Fibroblast of peridontal ligament (primary cell): Measurements from ENCODE around the gene IRS1.
A peak's percentile ranks its signal among the peaks of the same experiment; 100 is the strongest.

ENCODE experiments used
- DNase-seq: peaks from one replicate; pipeline ENCODE4 v3.0.0-alpha.2; 2010; ENCODE audit errors: extremely low read depth

Gene IRS1

DNA sequence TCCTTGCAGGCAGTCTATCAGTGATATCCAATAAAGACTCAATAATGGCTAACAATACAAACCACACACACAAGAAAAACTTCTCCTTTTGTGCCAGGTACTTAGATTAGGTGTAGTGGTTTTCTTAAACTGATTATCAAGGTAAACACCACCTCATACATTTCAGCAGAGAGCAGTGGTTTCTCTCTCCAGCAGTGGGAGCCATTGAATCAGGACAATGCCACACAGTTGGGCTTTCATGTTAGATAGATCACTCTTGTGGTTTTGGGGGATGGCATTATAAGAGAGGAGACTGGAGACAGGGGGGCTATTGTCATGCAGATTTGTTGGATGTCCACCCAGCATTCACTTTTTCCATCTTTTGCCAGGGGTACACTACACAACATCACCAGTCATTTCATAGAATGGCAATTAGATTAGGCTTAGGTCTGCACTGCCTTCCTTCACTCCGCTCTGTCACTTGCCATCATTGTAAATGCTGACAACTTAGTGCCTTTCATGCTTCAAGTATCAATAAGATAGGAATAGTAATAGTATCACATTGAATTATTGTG, 13.6 kb upstream of the IRS1 start:
- peak; percentile 23 for DNase-seq

DNA sequence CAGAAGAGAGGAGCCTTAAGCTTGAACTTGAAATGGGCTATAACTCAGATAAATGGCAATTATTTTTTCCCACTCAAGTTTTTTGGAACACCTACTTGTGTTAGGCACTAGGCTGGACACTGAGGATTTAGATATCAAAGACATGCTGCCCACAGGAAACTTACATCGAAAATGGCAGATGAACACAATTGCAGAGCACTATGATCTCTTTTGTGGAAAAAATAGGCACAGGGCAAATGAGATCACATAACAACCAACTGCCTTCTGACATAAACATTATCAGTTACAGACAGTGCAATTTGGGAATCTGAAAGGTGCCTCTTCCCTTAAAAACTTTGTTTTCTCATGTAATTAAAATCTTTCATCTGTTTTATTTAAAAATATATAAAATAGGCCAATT, 3.8 kb upstream of the IRS1 start:
- no peak for DNase-seq

- DNase-seq, result peak; percentile 97
Measured at GRCh38 chr2:226802573-226802972, 3.0 kb upstream of the IRS1 start.

- peak; percentile 81 for DNase-seq
Measured at GRCh38 chr2:226800941-226801784, 1.5 kb upstream of the IRS1 start.

DNA sequence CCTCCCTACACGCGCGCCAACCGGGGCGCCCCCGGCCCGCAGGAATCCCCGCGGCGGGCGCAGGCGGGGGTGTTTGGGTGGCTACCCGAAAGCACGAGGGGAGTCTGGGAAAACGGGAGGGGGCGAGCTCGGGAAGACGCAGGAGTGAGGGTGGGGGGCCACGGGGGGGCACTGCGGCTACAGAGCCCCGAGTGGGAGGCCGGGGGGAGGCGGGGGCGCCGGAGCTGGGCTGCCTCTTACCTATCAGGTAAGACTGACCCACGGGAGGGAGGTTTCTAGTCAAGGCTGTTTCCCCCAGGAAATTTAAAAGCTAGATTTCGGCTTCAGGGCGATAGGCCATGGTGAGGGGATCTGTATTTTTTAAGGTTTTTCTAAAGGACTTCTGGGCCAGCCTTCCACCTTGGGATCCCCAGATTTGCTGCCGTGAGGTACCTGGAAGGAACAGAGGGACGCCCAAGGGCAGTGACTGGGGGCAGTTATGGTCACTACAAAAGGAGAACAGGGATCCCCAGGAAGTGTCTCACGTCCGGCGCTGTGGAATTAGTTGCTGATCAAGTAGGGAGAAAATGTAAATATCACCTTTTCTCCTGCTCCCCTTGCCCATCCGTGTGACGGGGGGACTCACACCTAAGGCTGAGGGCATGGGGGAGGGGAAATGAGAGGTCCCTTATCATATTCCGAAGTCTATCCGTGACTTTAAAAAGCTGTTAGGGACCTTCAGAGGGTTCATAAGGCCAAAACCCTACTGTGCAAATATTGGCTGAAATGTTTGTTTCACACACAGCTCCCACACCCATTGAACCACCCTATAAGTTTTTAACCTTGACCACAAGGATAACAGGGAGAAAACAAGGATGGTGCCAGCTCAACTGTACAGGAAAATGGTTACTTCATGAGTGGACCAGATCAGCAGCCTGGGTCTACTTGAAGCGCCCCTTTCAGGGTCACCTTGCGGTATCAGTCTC, 638 bp upstream of the IRS1 start:
- DNase-seq, result peak; percentile 45

DNA sequence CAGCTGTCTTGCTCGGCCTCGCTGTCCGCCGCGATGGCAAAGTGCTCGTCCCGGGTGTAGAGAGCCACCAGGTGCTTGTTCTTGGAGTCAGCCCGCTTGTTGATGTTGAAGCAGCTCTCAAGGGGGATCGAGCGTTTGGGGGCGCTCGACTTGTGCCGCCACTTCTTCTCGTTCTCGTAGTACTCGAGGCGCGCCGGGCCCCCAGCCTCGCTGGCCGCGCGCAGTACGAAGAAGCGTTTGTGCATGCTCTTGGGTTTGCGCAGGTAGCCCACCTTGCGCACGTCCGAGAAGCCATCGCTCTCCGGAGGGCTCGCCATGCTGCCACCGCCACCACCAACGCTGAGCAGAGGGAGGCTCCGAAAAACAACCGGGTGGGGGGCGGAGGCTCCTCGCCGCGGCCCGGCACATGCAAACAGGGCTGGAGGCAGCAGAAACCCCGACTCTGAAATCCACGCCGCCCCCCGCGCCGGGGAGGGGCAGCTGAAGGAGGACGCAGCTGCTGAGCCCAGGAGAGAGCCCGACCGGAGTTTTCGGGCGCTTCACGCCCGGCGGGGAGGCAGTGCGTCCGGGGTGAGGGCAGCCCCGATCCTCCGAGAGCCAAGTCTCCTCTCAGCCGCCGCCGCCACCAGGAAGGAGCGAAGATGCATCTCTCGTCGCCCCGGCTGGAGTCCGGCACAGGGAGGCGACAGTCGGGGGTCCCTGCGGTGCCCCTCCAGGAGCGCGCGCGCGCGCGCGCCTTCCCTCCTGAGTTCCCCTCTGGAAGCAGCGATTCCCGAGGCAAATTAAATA, 1.0 kb downstream of the IRS1 start:
- DNase-seq, result peak; percentile 50

DNA sequence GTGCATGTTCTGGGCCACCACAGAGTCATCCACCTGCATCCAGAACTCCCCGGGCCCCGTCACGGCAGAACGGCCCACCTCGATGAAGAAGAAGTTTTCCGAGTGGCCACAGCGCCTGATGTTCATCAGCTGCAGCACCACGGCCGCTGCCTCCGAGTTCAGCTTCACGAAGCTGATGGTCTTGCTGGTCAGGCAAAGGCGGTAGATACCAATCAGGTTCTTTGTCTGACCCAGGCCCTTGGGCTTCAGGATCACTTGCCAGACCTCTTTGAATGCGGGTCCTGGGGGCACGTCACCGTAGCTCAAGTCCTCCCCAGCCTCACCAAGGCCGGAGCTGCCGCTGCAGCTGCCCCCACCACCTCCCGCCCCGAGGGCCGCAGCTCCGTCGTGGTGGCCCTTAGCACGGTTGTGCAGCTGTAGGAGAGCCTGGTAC, 1.6 kb downstream of the IRS1 start:
- DNase-seq, result no peak

- no peak for DNase-seq
Measured at GRCh38 chr2:226797289-226797988, 2.2 kb downstream of the IRS1 start.

DNA sequence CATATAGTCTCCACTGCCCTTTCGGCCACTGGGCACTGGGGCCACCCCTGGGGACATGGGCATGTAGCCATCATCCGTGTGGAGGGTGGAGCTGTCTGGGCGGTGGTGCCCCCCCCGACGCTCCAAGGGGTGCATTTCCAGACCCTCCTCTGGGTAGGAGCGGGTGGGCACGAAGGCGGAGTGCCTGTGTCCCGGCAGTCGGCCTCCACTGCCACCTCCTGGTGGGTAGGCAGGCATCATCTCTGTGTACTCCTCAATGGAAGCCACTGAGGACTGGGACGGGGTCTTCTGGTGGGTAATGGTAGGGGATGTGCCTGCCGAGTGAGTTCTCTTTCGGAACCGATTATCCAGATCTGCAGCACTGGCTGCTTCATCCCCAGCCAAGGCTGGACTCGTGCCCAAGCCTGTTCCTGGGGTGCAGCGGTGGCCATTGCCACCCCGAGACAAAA, 2.8 kb downstream of the IRS1 start:
- DNase-seq, result peak; percentile 48

GRCh38 chr2:226796012-226796839, 3.4 kb downstream of the IRS1 start:
- no peak for DNase-seq

- peak; percentile 33 for DNase-seq
Measured at GRCh38 chr2:226795281-226796011, 4.2 kb downstream of the IRS1 start.

DNA sequence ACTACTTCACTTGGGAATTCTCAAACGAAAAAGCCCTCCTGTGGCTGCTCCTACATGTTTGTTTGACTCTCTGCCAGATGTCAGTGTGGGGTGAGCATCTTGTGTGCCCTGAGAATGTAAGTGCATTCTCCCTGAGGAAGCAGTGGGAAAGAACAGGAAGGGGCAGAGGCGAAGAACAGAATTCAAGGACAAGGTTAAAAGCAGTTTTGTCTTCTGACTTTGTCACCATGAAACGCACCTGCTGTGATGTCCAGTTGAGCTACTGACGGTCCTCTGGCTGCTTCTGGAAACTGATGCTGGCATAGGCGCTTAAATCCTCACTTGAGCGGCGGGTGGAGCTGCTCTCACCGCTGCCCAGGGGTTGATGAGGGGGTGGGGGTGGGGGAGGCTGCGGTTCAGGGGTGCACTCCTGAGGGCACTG, 4.9 kb downstream of the IRS1 start:
- DNase-seq, result peak; percentile 88

DNA sequence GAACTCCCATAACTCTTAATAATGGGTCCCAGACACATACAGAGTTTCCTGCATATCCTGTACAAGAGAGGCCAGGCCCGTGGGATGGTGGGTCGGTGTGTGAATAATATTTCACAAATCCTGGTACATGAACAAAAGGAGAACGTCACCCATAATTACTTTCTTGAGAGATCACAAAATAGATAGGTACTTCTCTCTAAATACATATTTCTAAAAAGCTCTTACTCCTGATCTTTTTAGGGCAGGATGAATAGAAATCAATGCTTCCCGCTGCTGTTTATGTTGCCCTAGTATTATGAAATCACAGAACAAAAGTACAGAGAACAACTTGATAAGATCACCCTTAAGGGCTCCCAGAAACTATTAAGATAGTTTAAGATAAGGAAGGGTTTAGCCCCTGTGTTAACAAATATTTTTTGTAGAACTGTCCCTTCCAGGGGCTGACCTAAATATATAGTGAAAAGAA, 5.4 kb downstream of the IRS1 start:
- DNase-seq, result no peak

GRCh38 chr2:226793646-226794045, 6.0 kb downstream of the IRS1 start:
- peak; percentile 70 for DNase-seq

DNA sequence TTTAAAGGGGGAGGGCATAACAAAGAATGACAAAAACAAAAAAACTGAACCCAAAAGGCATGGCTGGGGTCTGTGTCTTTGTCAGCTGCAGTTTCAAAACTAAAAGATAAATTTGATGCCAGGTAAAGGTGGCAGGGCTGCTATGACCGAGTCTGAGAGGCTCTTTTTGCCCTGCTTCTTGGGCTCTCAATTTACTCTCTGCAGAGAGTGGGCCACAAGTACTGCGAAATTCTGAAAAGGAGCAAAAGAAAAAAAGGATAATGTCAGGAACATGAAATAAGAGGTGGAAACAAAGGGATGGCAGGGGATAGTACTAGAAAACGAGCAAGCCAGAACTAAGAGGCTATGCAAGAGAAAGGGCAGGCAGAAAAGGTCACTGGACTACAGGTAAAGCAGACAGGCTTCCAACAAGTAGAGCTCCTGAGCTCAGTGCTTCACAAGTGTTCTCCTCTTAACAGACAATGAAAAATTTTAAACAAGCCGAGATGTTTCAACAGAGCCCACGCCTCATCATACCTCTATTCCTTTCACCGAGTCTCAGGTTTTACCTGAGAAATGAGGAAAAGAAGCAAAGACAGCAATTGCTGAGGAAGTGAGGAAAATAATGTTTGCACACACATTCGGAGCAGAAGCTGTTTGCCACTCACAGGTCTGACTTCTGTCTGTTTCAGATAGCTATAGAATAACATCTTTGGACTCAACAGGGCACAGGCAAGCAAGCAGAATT, 7.3 kb downstream of the IRS1 start:
- DNase-seq, result peak; percentile 52

DNA sequence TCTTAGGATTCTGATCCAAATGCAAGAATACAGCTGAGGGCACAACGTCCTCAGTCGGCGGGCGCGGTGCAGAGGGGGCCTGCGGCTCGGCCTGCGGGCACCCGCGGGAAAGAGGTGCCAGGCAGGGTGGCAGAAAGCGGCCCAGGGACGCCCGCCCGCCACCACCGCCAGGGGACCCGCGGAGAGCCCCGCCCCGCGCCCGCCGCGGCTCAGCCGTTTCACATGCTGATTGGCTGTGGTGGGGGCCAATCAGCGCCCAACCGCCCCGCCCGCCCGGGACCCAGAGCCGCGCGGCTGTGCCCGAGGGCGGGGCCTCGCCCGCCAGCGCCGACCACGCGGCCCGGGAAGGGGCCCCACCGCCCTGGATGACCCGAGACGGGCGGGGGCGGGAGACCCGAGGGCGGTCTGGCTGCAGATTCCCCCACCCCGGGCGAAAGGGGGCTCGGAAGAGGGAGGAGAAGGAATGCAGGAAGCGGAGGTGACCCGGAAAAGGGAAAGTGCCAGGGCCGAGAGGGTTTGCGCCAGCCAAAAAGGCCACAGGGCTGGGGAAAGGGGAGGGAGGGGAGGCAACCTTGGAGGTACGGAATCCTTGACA, 8.0 kb downstream of the IRS1 start:
- peak; percentile 68 for DNase-seq

GRCh38 chr2:226791056-226791486, 8.5 kb downstream of the IRS1 start:
- peak; percentile 72 for DNase-seq

DNA sequence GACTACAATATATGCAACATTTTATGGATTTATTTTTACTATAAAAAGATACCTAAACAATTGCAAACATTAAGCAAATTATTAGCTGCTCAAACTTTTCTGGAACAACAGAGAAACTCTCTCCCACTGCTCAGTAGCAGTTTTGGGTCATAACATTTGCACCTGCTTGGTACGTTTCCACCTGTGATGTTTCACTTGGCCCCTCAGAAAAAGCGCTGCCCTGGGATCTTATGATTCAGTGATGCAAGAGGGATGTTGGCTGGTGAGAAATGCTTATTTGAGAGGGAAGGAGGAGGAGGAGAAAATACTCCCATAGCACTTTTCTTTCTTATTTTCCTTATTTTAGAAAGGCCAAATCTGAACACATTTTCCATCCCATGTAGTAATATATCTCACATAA, 9.2 kb downstream of the IRS1 start:
- DNase-seq, result peak; percentile 28
